HG02884 (cell line): ENCODE results near the gene IQGAP1.
"Not testable (repeated sequence)": the region's sequence is repeated elsewhere in the genome, so short reads cannot be mapped to it uniquely, and the experiment has no call there.

ENCODE experiments used
- ATAC-seq: cut with Tn5 transposase; IDR thresholded peaks from one replicate; pipeline ENCODE4 v1.9.1; 2021; ENCODE audit warnings: mild to moderate bottlenecking, moderate library complexity; ENCODE audit not compliant: unreplicated experiment

Gene IQGAP1

DNA sequence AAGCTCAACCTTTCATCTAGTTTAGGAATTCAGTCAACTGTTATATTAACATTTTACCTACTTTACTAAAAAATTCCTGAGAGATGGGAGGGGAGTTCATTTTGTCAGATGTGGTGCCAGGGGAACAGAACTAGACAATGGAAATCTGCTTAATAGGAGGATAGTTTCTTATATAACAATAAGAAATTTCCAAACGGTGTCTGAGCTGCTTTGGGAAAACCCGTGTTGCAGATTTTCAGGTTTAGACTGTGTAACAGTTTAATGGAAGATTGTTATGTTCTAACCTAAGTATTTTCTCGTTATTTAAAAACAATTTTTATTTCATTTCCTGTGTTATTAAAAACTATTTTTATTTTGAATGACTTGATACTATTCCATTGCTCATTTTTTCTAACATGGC is 19.3 kb downstream of the IQGAP1 start:
- ATAC-seq: no peak

GRCh38 chr15:90407871-90408317 is 19.9 kb downstream of the IQGAP1 start:
- no peak for ATAC-seq

GRCh38 chr15:90408657-90409056 is 20.6 kb downstream of the IQGAP1 start:
- no peak for ATAC-seq

DNA sequence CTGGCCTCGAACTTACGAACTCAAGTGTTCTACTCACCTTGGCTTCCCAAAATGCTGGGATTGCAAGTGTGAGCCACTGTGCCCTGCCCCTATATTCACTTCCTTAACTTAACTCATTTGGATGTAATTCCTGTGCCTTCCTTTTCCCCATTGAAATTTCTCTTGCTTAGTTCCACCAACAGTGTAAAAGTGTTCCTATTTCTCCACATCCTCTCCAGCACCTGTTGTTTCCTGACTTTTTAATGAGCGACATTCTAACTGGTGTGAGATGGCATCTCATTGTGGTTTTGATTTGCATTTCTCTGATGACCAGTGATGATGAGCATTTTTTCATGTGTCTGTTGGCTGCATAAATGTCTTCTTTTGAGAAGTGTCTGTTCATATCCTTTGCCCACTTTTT is 21.5 kb downstream of the IQGAP1 start:
- ATAC-seq: not testable (repeated sequence)

- not testable (repeated sequence) for ATAC-seq
These were observed 22.3 kb downstream of the IQGAP1 start for GRCh38 chr15:90410316-90410715.

DNA sequence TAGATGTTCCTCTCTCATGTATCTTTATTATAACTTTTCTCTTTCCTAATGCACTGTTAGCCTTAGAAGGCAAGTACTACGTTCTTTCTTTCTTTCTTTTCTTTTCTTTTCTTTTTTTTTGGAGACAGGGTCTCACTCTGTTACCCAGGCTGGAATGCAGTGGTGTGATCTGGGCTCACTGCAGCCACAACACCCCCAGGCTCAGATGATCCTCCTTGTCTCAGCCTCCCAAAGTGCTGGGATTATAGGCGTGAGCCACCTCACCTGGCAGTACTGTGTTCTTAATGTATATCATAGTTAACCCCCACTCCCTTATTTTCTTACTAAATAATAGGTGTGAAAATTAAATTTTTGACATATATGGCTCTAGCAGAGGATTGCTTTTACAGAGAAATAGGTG is 23.1 kb downstream of the IQGAP1 start:
- ATAC-seq: no peak

GRCh38 chr15:90412356-90413194 is 24.5 kb downstream of the IQGAP1 start:
- ATAC-seq: peak; percentile 87

GRCh38 chr15:90413411-90414379 is 25.7 kb downstream of the IQGAP1 start:
- ATAC-seq: no peak

- no peak for ATAC-seq
These were observed 26.5 kb downstream of the IQGAP1 start for GRCh38 chr15:90414408-90415028.

DNA sequence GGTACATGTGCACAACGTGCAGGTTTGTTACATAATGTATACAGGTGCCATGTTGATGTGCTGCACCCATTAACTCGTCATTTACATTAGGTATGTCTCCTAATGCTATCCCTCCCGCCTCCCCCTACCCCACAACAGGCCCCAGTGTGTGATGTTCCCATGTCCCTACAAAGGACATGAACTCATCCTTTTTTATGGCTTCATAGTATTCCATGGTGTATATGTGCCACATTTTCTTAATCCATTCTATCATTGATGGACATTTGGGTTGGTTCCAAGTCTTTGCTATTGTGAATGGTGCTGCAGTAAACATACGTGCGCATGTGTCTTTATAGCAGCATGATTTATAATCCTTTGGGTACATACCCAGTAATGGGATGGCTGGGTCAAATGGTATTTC is 28.0 kb downstream of the IQGAP1 start:
- ATAC-seq: not testable (repeated sequence)

- ATAC-seq: no peak
These were observed 30.6 kb downstream of the IQGAP1 start for GRCh38 chr15:90418627-90419026.

DNA sequence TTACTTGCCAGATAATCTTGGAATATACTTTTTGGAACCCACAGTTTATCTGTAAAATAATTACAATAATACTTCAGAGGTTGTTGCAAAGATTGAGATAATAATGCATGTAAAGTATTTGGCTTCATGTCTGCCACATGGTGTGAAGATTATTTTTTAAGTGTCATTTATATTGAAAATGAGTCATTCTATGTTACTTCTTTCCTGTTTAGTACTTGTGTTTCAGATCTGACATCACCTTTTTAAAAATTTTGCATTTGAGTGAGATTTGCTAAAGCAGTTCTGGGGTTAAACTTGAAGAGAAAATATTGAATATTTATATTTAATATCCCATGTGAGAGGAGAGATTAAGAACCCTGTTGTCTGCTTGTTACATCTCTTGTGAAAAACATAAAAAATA is 31.2 kb downstream of the IQGAP1 start:
- ATAC-seq: no peak

GRCh38 chr15:90419738-90420406 is 31.8 kb downstream of the IQGAP1 start:
- peak; percentile 85 for ATAC-seq

DNA sequence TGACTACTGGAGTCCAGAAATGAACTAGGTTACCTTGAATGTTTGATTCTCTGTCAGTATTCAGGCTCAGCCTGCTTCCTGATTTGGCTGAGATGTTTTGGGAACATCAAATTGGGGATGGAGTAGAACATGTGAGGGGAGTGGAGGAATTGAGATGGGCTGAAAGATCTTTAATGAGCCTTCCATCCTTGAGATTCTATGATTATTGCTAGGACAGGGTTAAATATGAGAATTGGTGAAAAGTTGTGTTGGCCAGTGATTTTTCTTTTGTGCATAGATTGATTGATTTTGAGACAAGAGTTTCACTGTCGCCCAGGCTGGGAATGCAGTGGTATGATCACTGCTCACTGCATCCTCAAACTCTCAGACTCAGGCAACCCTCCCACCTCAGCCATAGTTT is 32.4 kb downstream of the IQGAP1 start:
- no peak for ATAC-seq

DNA sequence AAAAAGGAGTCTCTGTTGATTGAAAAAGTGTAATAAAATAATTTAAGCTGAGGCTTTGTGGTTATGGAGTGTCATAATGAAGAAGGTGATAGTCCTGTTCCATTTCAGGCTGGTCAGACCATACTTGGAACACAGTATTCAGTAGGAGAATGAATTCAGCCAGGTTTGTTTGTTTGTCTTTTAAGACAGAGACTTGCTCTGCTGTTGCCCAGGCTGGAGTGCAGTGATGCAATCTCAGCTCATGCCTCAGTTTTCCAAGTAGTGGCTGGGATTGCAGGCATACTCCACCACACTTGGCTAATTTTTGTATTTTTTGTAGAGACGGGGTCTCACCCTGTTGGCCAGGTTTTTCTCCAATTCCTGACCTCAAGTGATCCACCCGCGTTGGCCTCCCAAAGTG is 33.5 kb downstream of the IQGAP1 start:
- no peak for ATAC-seq

DNA sequence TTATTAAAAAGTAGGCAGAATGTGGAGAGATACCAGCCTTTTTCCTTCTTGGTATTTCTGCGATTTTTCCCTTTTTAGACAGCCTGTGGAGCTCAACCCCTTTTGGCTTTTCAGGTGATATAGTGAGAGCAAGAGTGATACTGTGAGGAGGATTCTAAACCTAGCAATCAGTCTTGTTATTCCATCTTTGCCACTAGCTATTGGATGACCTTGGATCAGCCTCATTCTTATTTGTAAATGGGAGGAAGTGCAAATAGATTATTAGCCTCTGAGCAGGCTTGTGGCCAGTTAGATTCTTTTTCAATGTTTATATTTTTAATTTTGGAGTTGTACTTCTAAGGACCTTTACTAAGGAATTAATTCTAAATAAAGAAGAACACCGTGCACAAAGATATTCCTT is 34.0 kb downstream of the IQGAP1 start:
- no peak for ATAC-seq

- ATAC-seq: no peak
These were observed 34.9 kb downstream of the IQGAP1 start for GRCh38 chr15:90422936-90423335.

- no peak for ATAC-seq
These were observed 35.8 kb downstream of the IQGAP1 start for GRCh38 chr15:90423801-90424319.

GRCh38 chr15:90425726-90426346 is 37.8 kb downstream of the IQGAP1 start:
- no peak for ATAC-seq

- no peak for ATAC-seq
These were observed 39.1 kb downstream of the IQGAP1 start for GRCh38 chr15:90427185-90427584.
